GM12878 (cell line): ENCODE measurements around the gene KCNG3. TPM values are rescaled to one million over a fixed set of nuclear protein-coding genes. Genes with fewer than 3 reads are reported as not detected.

Experiments used
- ATAC-seq: fragments of 200-7000 bp; cut with Tn5 transposase; 3 replicates; pipeline ENCODE4 v1.9.1; 2020; ENCODE audit warnings: mild to moderate bottlenecking, moderate library complexity
- BruUV-seq: library from RNA; stranded (reverse); fragments of 400-500 nt; replicated peaks from 2 replicates; lab custom pipeline; 2021; lab: Mats Ljungman, UMichigan
- CTCF ChIA-PET: fragments of 300-600 bp; sonication (Branson Sonifier 250); formaldehyde crosslinking; extraction: SDS; loops from one replicate; lab custom pipeline; 2021; ENCODE audit warnings: inconsistent platforms; lab: Yijun Ruan, JAX
- POLR2A ChIA-PET: fragments of 350-600 bp; formaldehyde crosslinking; extraction: SDS; loops from one replicate; lab custom pipeline; 2021; ENCODE audit warnings: inconsistent platforms; lab: Charles Lee
- RAD21 ChIA-PET: fragments of 300-600 bp; sonication (Branson Sonifier 250); formaldehyde crosslinking; loops from one replicate; lab custom pipeline; 2023; ENCODE audit warnings: antibody characterized with exemption; ENCODE audit not compliant: unreplicated experiment; lab: Charles Lee
- SMC1A ChIA-PET: fragments of 300-600 bp; sonication (Branson Sonifier 250); formaldehyde crosslinking; loops from one replicate; lab custom pipeline; 2023; ENCODE audit not compliant: unreplicated experiment, uncharacterized antibody; lab: Charles Lee
- DNase-seq: peaks from one replicate; pipeline ENCODE4 v3.0.0-alpha.2; 2011; ENCODE audit warnings: low read depth, low spot score
- FAIRE-seq: peaks from 3 replicates; lab custom pipeline; 2011; peaks lifted over from hg19 to GRCh38; lab: Jason Lieb, UNC
- H2AFZ ChIP-seq: 2 replicates; pipeline ENCODE4 v1.6.0; 2011; ENCODE audit warnings: low read depth, low read length, control low read depth; ENCODE audit not compliant: control insufficient read depth
- H3K27ac ChIP-seq: 2 replicates; pipeline ENCODE4 v1.5.1; 2011; ENCODE audit warnings: control low read depth; ENCODE audit not compliant: control insufficient read depth, insufficient read depth
- H3K27me3 ChIP-seq, 2 experiments: replicated peaks in 1 of 2; 2 replicates each; pipeline versions ENCODE4 v1.6.0 to v1.6.1; 2011; ENCODE audit warnings: low read length in 1 of 2; ENCODE audit not compliant: control insufficient read depth in 2 of 2, insufficient read depth in 2 of 2
- H3K36me3 ChIP-seq, 2 experiments: 2 replicates each; pipeline ENCODE4 v1.5.1; 2011; ENCODE audit warnings: low read length in 1 of 2; ENCODE audit not compliant: control insufficient read depth in 2 of 2, insufficient read depth in 2 of 2
- H3K4me1 ChIP-seq: 2 replicates; pipeline ENCODE4 v1.6.1; 2011; ENCODE audit warnings: mild to moderate bottlenecking, low read length, moderate library complexity, mixed read lengths; ENCODE audit not compliant: control insufficient read depth, insufficient read depth
- H3K4me2 ChIP-seq: 2 replicates; pipeline ENCODE4 v1.6.0; 2011; ENCODE audit warnings: control low read depth; ENCODE audit not compliant: control insufficient read depth, insufficient read depth
- H3K4me3 ChIP-seq: fragments of 200-600 bp; sonication (generic); 2 replicates; pipeline ENCODE4 v1.5.1; 2016
- H3K79me2 ChIP-seq: 2 replicates; pipeline ENCODE4 v1.6.0; 2011; ENCODE audit warnings: low read length; ENCODE audit not compliant: control insufficient read depth, insufficient read depth
- H3K9ac ChIP-seq: 2 replicates; pipeline ENCODE4 v1.8.0; 2011; ENCODE audit warnings: low read length, control low read depth, mixed read lengths; ENCODE audit not compliant: control insufficient read depth, insufficient read depth
- H3K9me3 ChIP-seq: replicated peaks from 3 replicates; pipeline ENCODE4 v1.5.1; 2011; ENCODE audit warnings: mild to moderate bottlenecking, low read length; ENCODE audit not compliant: control insufficient read depth, insufficient read depth
- H4K20me1 ChIP-seq: 2 replicates; pipeline ENCODE4 v1.6.0; 2011; ENCODE audit not compliant: control insufficient read depth, insufficient read depth
- BHLHE40 ChIP-seq, 2 experiments: fragments of 450-650 bp in 1 of 2; IDR thresholded peaks; 2 replicates each; pipeline ENCODE4 v1.6.1; 2011 to 2017; ENCODE audit warnings: low read depth in 2 of 2, borderline replicate concordance in 1 of 2, improper control_type of control experiment in 1 of 2, low read length in 1 of 2, mild to moderate bottlenecking in 1 of 2
- CREB1 ChIP-seq: IDR thresholded peaks from 2 replicates; pipeline ENCODE4 v1.6.1; 2012; ENCODE audit warnings: low read depth, mild to moderate bottlenecking, inconsistent platforms
- GABPA ChIP-seq: IDR thresholded peaks from 2 replicates; pipeline ENCODE4 v1.6.1; 2014; ENCODE audit warnings: antibody characterized with exemption, low read depth, mild to moderate bottlenecking, inconsistent platforms
- JUNB ChIP-seq: IDR thresholded peaks from 2 replicates; pipeline ENCODE4 v1.6.1; 2016; ENCODE audit warnings: antibody characterized with exemption, mild to moderate bottlenecking
- MLLT1 ChIP-seq: fragments of 450-650 bp; IDR thresholded peaks from 2 replicates; pipeline ENCODE4 v1.6.1; 2016; ENCODE audit warnings: mild to moderate bottlenecking
- SMC3 ChIP-seq: IDR thresholded peaks from 2 replicates; pipeline ENCODE4 v1.6.1; 2011; ENCODE audit warnings: low read length, improper control_type of control experiment, borderline replicate concordance
- ZNF592 ChIP-seq: fragments of 450-650 bp; IDR thresholded peaks from 2 replicates; pipeline ENCODE4 v1.6.1; 2017; ENCODE audit warnings: mild to moderate bottlenecking, moderate library complexity
- in situ Hi-C: fragments of 300-500 bp; cut with MboI; formaldehyde crosslinking; loops from 9 replicates; pipeline ENCODE4 v1.14.3; 2018; ENCODE audit warnings: mixed read lengths
- intact Hi-C: fragments of 100-400 bp; cut with micrococcal nuclease; formaldehyde crosslinking; loops from one replicate; pipeline ENCODE4 v1.14.2; 2022; ENCODE audit not compliant: unreplicated experiment
- polyA plus RNA-seq, 11 experiments: library from polyadenylated mRNA; depleted of rRNA in 4 of 11; unstranded in 6 of 11; stranded (reverse) in 5 of 11; fragments of >200 nt; fragmentation: Nextera tagmentation in 4 of 11; fragmentation: Illumina TruSeq in 1 of 11; extraction: Ambion mirVana in 4 of 11; extraction: Trizol in 1 of 11; gene quantifications; 1 replicate in 1 of 11; 2 replicates in 10 of 11; pipeline versions ENCODE4 v1.2.1 to v1.2.3, GENCODE V29; 2011 to 2016; ENCODE audit warnings: inconsistent platforms in 2 of 11, missing spikeins in 2 of 11, low read depth in 1 of 11
- total RNA-seq, 4 experiments: library from RNA; depleted of rRNA in 3 of 4; stranded (reverse); fragments of >200 nt in 3 of 4; fragmentation: Illumina TruSeq in 1 of 4; extraction: Trizol in 1 of 4; gene quantifications; 2 replicates each; pipeline versions ENCODE4 v1.2.1 to v1.2.3, GENCODE V29; 2013 to 2021
- TF ChIP-seq, protein P1 (sequence below): IDR thresholded peaks from 2 replicates; pipeline ENCODE4 v1.6.1; 2011; ENCODE audit warnings: borderline replicate concordance, low read depth, mild to moderate bottlenecking, moderate library complexity, low read length; ENCODE audit not compliant: insufficient read depth, poor library complexity, severe bottlenecking

KCNG3 gene
- total and polyA plus RNA-seq, 10 of the 15 experiments (the other 5 are each of a cell fraction or from before 2014, with no cell fraction given): 0.01 to 0.06 (median 0.04) TPM; not detected in 4

DNA sequence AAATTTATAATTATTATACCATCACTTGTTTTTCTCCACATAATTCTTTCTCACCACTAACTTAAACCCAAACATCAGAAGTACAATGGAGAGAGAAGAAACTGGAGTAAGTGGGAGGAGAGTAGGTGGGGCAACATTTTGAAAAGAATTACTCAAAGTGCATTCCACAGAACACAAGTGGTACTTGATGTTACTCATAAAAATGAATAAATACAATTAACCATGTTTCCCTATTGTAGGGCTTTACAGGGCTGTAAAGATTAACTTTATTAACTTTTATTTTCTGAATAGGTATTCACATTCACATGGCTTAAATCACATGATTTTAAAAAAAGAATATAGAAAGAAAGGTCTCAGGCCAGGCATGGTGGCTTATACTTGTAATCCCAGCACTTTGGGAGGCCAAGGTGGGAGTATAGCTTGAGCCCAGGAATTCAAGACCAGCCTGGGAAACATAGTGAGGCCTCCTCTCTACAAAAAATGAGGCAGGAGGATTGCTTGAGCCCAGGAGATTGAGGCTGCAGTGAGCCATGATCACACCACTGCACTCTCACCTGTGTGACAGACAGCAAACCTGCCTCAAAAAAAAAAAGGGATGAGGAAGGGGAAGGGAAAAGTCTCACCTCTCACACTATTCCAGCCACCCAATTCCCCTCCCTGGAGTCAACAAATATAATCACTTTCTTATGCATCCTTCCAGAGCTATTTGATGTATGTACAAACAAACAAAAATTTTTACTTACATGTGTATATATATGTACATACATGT lies 47.1 kb downstream of the KCNG3 start:
- intact Hi-C loops (no loop called here), in situ Hi-C loops (no loop called here)
- RAD21 ChIA-PET: no interaction called here
- TF ChIP-seq BHLHE40 (IDR thresholded peaks at IDR 0.05; ENCODE audit: borderline replicate concordance in 1 of 2, low read depth in 2 of 2, low read length in 1 of 2) (no peak), SMC3 (no peak), GABPA (no peak), MLLT1 (no peak), CREB1 (no peak), JUNB (no peak), ZNF592 (no peak)
- TF ChIP-seq, protein P1, sequence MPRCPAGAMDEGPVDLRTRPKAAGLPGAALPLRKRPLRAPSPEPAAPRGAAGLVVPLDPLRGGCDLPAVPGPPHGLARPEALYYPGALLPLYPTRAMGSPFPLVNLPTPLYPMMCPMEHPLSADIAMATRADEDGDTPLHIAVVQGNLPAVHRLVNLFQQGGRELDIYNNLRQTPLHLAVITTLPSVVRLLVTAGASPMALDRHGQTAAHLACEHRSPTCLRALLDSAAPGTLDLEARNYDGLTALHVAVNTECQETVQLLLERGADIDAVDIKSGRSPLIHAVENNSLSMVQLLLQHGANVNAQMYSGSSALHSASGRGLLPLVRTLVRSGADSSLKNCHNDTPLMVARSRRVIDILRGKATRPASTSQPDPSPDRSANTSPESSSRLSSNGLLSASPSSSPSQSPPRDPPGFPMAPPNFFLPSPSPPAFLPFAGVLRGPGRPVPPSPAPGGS: no peak
- Histone ChIP-seq H2AFZ (no peak overlapping the region), H3K4me2 (no peak overlapping the region), H3K9me3 (no peaks in the 10 kb centered on the region), H3K36me3 (no peaks in the 10 kb centered on the region), H3K4me3 (no peak overlapping the region), H3K4me1 (no peaks in the 10 kb centered on the region), H3K27ac (no peak overlapping the region), H3K27me3 (peaks cover 0 to 2% of the 10 kb centered on the region in 2 experiments; a peak in 1 of 4 replicates), H4K20me1 (no peaks in the 10 kb centered on the region), H3K9ac (no peak overlapping the region), H3K79me2 (no peaks in the 10 kb centered on the region)
- no peak for ATAC-seq
- POLR2A ChIA-PET: no interaction called here
- CTCF ChIA-PET: interaction anchor here (0.6 kb wide), 1 partner anchor 11 kb away, joined by 3 read pairs; no protein-coding TSS in a partner anchor
- SMC1A ChIA-PET: no interaction called here
- FAIRE-seq: no peak
- DNase-seq: no peak
- BruUV-seq: no TSS peak
